GM23338 (cell line): ENCODE results near the gene MPP2. TPM values are rescaled to one million over a fixed set of nuclear protein-coding genes. Genes with fewer than 3 reads are reported as not detected.

Experiments
- ATAC-seq: fragments of 200-7000 bp; cut with Tn5 transposase; 3 replicates; pipeline ENCODE4 v1.9.1; 2020
- DNase-seq: peaks from one replicate; pipeline ENCODE4 v3.0.0-alpha.2; 2015; ENCODE audit warnings: low spot score
- H2AFZ ChIP-seq: fragments of 200-600 bp; sonication (generic); 2 replicates; pipeline ENCODE4 v1.8.0; 2016; ENCODE audit warnings: antibody characterized with exemption, mild to moderate bottlenecking, moderate library complexity
- H3F3A ChIP-seq: fragments of 200-600 bp; sonication (generic); replicated peaks from 2 replicates; pipeline ENCODE4 v1.8.0; 2017; ENCODE audit warnings: antibody characterized with exemption, mixed run types, low read depth
- H3K27ac ChIP-seq: fragments of 200-600 bp; sonication (generic); 2 replicates; pipeline ENCODE4 v1.6.1; 2016; ENCODE audit warnings: low read depth
- H3K27me3 ChIP-seq: fragments of 200-600 bp; sonication (generic); 2 replicates; pipeline ENCODE4 v1.8.0; 2016; ENCODE audit warnings: mild to moderate bottlenecking, mixed run types, moderate library complexity; ENCODE audit not compliant: insufficient read depth
- H3K36me3 ChIP-seq: fragments of 200-600 bp; sonication (generic); 2 replicates; pipeline ENCODE4 v1.8.0; 2016; ENCODE audit warnings: mild to moderate bottlenecking; ENCODE audit not compliant: insufficient read depth
- H3K4me1 ChIP-seq: fragments of 200-600 bp; sonication (generic); 2 replicates; pipeline ENCODE4 v1.8.0; 2016; ENCODE audit warnings: mild to moderate bottlenecking, moderate library complexity; ENCODE audit not compliant: insufficient read depth
- H3K4me2 ChIP-seq: fragments of 200-600 bp; sonication (generic); 2 replicates; pipeline ENCODE4 v1.7.1; 2017; ENCODE audit warnings: mixed run types
- H3K4me3 ChIP-seq: fragments of 200-600 bp; sonication (generic); 2 replicates; pipeline ENCODE4 v1.6.1; 2016; ENCODE audit warnings: mixed run types
- H3K79me2 ChIP-seq: fragments of 200-600 bp; sonication (generic); replicated peaks from 2 replicates; pipeline ENCODE4 v1.8.0; 2017; ENCODE audit warnings: mild to moderate bottlenecking; ENCODE audit not compliant: insufficient read depth
- H3K9me2 ChIP-seq: fragments of 200-600 bp; sonication (generic); 2 replicates; pipeline ENCODE4 v1.8.0; 2017; ENCODE audit not compliant: insufficient read depth
- H4K20me1 ChIP-seq: fragments of 200-600 bp; sonication (generic); replicated peaks from 2 replicates; pipeline ENCODE4 v1.8.0; 2017; ENCODE audit warnings: mild to moderate bottlenecking; ENCODE audit not compliant: insufficient read depth
- H3K27ac Mint-ChIP-seq: 2 replicates; pipeline ENCODE4 v1.8.0; 2020; ENCODE audit warnings: inconsistent platforms, mild to moderate bottlenecking, moderate library complexity, mixed read lengths
- H3K27me3 Mint-ChIP-seq: 3 replicates; pipeline ENCODE4 v1.8.0; 2022; ENCODE audit warnings: low read depth, mild to moderate bottlenecking, moderate library complexity, mixed read lengths, inconsistent platforms; ENCODE audit not compliant: insufficient read depth, poor library complexity
- H3K36me3 Mint-ChIP-seq: 3 replicates; pipeline ENCODE4 v1.8.0; 2021; ENCODE audit warnings: low read depth, mild to moderate bottlenecking, inconsistent platforms, moderate library complexity, mixed read lengths
- H3K4me1 Mint-ChIP-seq: 3 replicates; pipeline ENCODE4 v1.8.0; 2020; ENCODE audit warnings: mild to moderate bottlenecking, inconsistent platforms, mixed read lengths
- H3K4me3 Mint-ChIP-seq: 3 replicates; pipeline ENCODE4 v1.8.0; 2021; ENCODE audit warnings: moderate library complexity, mild to moderate bottlenecking, inconsistent platforms, mixed read lengths
- H3K9me3 Mint-ChIP-seq: 3 replicates; pipeline ENCODE4 v1.8.0; 2020; ENCODE audit warnings: moderate library complexity, mild to moderate bottlenecking, inconsistent platforms, mixed read lengths
- CREB1 ChIP-seq: fragments of 250-450 bp; sonication (Bioruptor Pico); IDR thresholded peaks from 2 replicates; pipeline ENCODE4 v1.5.0; 2020; ENCODE audit warnings: low read depth, mild to moderate bottlenecking, moderate library complexity
- CTCF ChIP-seq, 2 experiments: fragments of 200-600 bp in 1 of 2; sonication (generic) in 1 of 2; conservative IDR thresholded peaks; 2 replicates each; pipeline versions ENCODE4 v1.5.1 to v1.6.1; 2016 to 2017; ENCODE audit warnings: antibody characterized with exemption in 2 of 2, low read depth in 2 of 2, mild to moderate bottlenecking in 2 of 2, moderate library complexity in 1 of 2
- ETS1 ChIP-seq: IDR thresholded peaks from 2 replicates; pipeline ENCODE4 v1.6.1; 2016; ENCODE audit warnings: antibody characterized with exemption
- EZH2 ChIP-seq: fragments of 200-600 bp; sonication (generic); IDR thresholded peaks from one replicate; pipeline ENCODE4 v1.8.0; 2017; ENCODE audit warnings: antibody characterized with exemption, mild to moderate bottlenecking, low read depth; ENCODE audit not compliant: unreplicated experiment
- EZH2phosphoT487 ChIP-seq: fragments of 200-600 bp; sonication (generic); IDR thresholded peaks from one replicate; pipeline ENCODE4 v1.8.1; 2018; ENCODE audit warnings: antibody characterized with exemption; ENCODE audit not compliant: unreplicated experiment
- JUNB ChIP-seq: IDR thresholded peaks from one replicate; pipeline ENCODE4 v1.6.1; 2016; ENCODE audit warnings: antibody characterized with exemption; ENCODE audit not compliant: unreplicated experiment
- NANOG ChIP-seq: IDR thresholded peaks from 2 replicates; pipeline ENCODE4 v1.6.1; 2016; ENCODE audit warnings: antibody characterized with exemption, borderline replicate concordance
- POLR2AphosphoS5 ChIP-seq: IDR thresholded peaks from 2 replicates; pipeline ENCODE4 v1.6.1; 2016; ENCODE audit warnings: antibody characterized with exemption, low read depth
- REST ChIP-seq: IDR thresholded peaks from one replicate; pipeline ENCODE4 v1.6.1; 2018; ENCODE audit warnings: antibody characterized with exemption; ENCODE audit not compliant: unreplicated experiment
- STAT1 ChIP-seq: IDR thresholded peaks from one replicate; pipeline ENCODE4 v1.6.1; 2016; ENCODE audit warnings: antibody characterized with exemption; ENCODE audit not compliant: unreplicated experiment
- ZNF114 ChIP-seq: fragments of 250-450 bp; sonication (Bioruptor Pico); IDR thresholded peaks from 2 replicates; pipeline ENCODE4 v1.5.0; 2020; ENCODE audit warnings: mild to moderate bottlenecking, moderate library complexity
- ZNF331 ChIP-seq: fragments of 250-450 bp; sonication (Bioruptor Pico); IDR thresholded peaks from 2 replicates; pipeline ENCODE4 v1.5.0; 2020; ENCODE audit warnings: low read depth, mild to moderate bottlenecking, moderate library complexity
- ZNF462 ChIP-seq: fragments of 250-450 bp; sonication (Bioruptor Pico); IDR thresholded peaks from 2 replicates; pipeline ENCODE4 v1.5.0; 2020; ENCODE audit warnings: mild to moderate bottlenecking, moderate library complexity
- polyA plus RNA-seq: library from polyadenylated mRNA; unstranded; fragments of >200 nt; fragmentation: Nextera tagmentation; extraction: Ambion mirVana; gene quantifications from 2 replicates; pipeline ENCODE4 v1.2.1, GENCODE V29; 2016
- total RNA-seq: library from RNA; depleted of rRNA; stranded (reverse); fragments of >200 nt; shearing (Covaris generic); gene quantifications from 2 replicates; pipeline ENCODE4 v1.2.3, GENCODE V29; 2014

Gene MPP2
- total and polyA plus RNA-seq, 2 experiments from 2014 or later = 7.8 to 20.7 TPM

GRCh38 chr17:43871946-43872690 lies 35.2 kb downstream of the MPP2 start:
- H2AFZ ChIP-seq = no peak overlapping the region
- no peaks in the 10 kb centered on the region for H3K79me2 ChIP-seq
- H3K27me3 ChIP-seq = no peaks in the 10 kb centered on the region
- Mint-ChIP-seq H3K4me3 (no peak overlapping the region), H3K4me1 (peaks cover 2% of the 10 kb centered on the region; the same call in 1 of the 3 replicates), H3K27ac (no peak overlapping the region), H3K36me3 (no peaks in the 10 kb centered on the region), H3K9me3 (no peaks in the 10 kb centered on the region), H3K27me3 (no peaks in the 10 kb centered on the region)
- H3K9me2 ChIP-seq = no peaks in the 10 kb centered on the region
- H3K4me3 ChIP-seq = no peak overlapping the region
- H4K20me1 ChIP-seq = no peaks in the 10 kb centered on the region
- DNase-seq (no peak), ATAC-seq (no peak)
- H3K27ac ChIP-seq = no peak overlapping the region
- no peaks in the 10 kb centered on the region for H3K36me3 ChIP-seq
- no peaks in the 10 kb centered on the region for H3F3A ChIP-seq
- TF ChIP-seq ETS1 (no peak), POLR2AphosphoS5 (no peak), ZNF462 (CRISPR knock-in tag) (no peak), REST (no peak), EZH2phosphoT487 (no peak), CREB1 (CRISPR knock-in tag) (no peak), EZH2 (no peak), NANOG (no peak), STAT1 (no peak), ZNF331 (CRISPR knock-in tag) (no peak), JUNB (no peak), CTCF (conservative IDR thresholded peaks at IDR 0.05; ENCODE audit: low read depth in 2 of 2) (no peak), ZNF114 (CRISPR knock-in tag) (no peak)
- H3K4me1 ChIP-seq = no peaks in the 10 kb centered on the region
- H3K4me2 ChIP-seq = no peak overlapping the region
